ENCODE measurements around the gene B3GNT2.

GRCh38 chr2:62221141-62221540 is 25.2 kb downstream of the B3GNT2 start:
- no peak for TF ChIP-seq EZH2 (IDR thresholded peaks at IDR 0.05; ENCODE audit: low read depth, unreplicated experiment)
- TF ChIP-seq EZH2phosphoT487 (IDR thresholded peaks at IDR 0.05; ENCODE audit: unreplicated experiment) = no peak
- no peak for TF ChIP-seq ETS1 (IDR thresholded peaks at IDR 0.05)
- TF ChIP-seq CREB1 (CRISPR knock-in tag; IDR thresholded peaks at IDR 0.05; ENCODE audit: low read depth) = no peak
- TF ChIP-seq CTCF (conservative IDR thresholded peaks at IDR 0.05; ENCODE audit: low read depth in 2 of 2) = no peak
- TF ChIP-seq ZNF331 (CRISPR knock-in tag; IDR thresholded peaks at IDR 0.05; ENCODE audit: low read depth) = no peak
- TF ChIP-seq REST (IDR thresholded peaks at IDR 0.05; ENCODE audit: unreplicated experiment) = no peak
- TF ChIP-seq POLR2AphosphoS5 (IDR thresholded peaks at IDR 0.05; ENCODE audit: low read depth) = no peak
- no peak for TF ChIP-seq JUNB (IDR thresholded peaks at IDR 0.05; ENCODE audit: unreplicated experiment)
- TF ChIP-seq NANOG (IDR thresholded peaks at IDR 0.05; ENCODE audit: borderline replicate concordance) = no peak
- TF ChIP-seq STAT1 (IDR thresholded peaks at IDR 0.05; ENCODE audit: unreplicated experiment) = no peak
- no peak for TF ChIP-seq ZNF114 (CRISPR knock-in tag; IDR thresholded peaks at IDR 0.05)
- no peak for TF ChIP-seq ZNF462 (CRISPR knock-in tag; IDR thresholded peaks at IDR 0.05)
